Uterus (tissue), 2 donors: ENCODE results near the gene MAP3K14.

Source experiments
- POLR2A ChIP-seq, 2 donors: fragments of 450-650 bp; IDR thresholded peaks; one replicate each; pipeline ENCODE4 v1.6.1; 2016; ENCODE audit warnings: antibody characterized with exemption in 2 of 2, mild to moderate bottlenecking in 1 of 2, moderate library complexity in 1 of 2
- TF ChIP-seq, protein P1 (sequence below), 4 experiments: fragments of 200-600 bp in 2 of 4; fragments of 450-650 bp in 2 of 4; sonication (generic) in 2 of 4; IDR thresholded peaks; one replicate each; pipeline ENCODE4 v1.5.1; 2016 to 2019; ENCODE audit warnings: antibody characterized with exemption in 4 of 4, mild to moderate bottlenecking in 2 of 4, moderate library complexity in 1 of 4

DNA sequence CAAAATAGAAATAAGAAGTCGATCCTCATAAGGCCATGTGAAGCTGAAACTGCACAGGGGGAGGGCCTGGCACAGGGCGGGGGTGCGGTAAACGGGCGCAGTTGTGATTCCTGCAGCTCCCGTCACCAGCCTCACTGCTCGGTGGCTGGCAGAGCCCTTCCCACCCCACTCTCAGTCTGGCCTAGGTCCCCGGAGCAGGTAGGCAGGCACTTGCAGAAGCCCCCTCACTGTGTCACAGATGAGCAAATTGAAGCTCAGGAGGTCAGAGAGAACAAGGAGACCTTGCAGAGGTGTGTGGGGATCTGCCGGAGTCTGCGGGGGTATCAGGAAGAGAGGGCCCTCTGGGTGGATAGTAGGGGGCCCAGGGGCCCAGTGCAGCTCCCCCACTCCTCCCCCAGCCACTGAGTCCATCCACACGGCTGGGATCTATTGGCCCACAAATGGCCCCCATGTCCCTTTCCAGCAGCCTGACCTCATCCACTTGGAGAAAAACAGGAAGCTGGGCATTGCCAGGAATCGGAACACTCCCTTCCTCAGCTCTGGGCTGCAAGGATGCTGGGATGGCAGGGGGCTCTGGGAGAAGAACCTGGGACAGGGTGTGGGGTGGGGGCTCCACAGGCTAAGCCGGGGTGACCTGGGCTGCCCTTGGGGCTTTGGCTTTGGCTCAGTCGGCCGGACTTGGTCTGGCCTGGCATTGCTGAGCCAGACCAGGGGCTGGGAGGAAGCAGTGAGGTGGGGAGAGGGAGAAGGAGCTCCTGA, 21.4 kb upstream of the MAP3K14 start:
- TF ChIP-seq, protein P1, sequence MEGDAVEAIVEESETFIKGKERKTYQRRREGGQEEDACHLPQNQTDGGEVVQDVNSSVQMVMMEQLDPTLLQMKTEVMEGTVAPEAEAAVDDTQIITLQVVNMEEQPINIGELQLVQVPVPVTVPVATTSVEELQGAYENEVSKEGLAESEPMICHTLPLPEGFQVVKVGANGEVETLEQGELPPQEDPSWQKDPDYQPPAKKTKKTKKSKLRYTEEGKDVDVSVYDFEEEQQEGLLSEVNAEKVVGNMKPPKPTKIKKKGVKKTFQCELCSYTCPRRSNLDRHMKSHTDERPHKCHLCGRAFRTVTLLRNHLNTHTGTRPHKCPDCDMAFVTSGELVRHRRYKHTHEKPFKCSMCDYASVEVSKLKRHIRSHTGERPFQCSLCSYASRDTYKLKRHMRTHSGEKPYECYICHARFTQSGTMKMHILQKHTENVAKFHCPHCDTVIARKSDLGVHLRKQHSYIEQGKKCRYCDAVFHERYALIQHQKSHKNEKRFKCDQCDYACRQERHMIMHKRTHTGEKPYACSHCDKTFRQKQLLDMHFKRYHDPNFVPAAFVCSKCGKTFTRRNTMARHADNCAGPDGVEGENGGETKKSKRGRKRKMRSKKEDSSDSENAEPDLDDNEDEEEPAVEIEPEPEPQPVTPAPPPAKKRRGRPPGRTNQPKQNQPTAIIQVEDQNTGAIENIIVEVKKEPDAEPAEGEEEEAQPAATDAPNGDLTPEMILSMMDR (IDR thresholded peaks at IDR 0.05), result no peak
- TF ChIP-seq POLR2A (IDR thresholded peaks at IDR 0.05), result no peak
